HepG2 (cell line): ENCODE measurements around the gene GBA2.

Experiments used
- ERF ChIP-seq: IDR thresholded peaks from 2 replicates; pipeline ENCODE4 v1.6.1; 2018; ENCODE audit warnings: missing biosample characterization, missing genetic modification reagents
- HDAC2 ChIP-seq: sonication (generic); formaldehyde crosslinking; IDR thresholded peaks from 2 replicates; pipeline ENCODE4 v1.4.0; 2020; ENCODE audit warnings: missing genetic modification reagents
- JARID2 ChIP-seq: sonication (generic); formaldehyde crosslinking; IDR thresholded peaks from 2 replicates; pipeline ENCODE4 v1.8.1; 2023; ENCODE audit warnings: missing genetic modification reagents, inconsistent platforms; ENCODE audit not compliant: insufficient replicate concordance
- KDM2A ChIP-seq: sonication (generic); formaldehyde crosslinking; IDR thresholded peaks from 2 replicates; pipeline ENCODE4 v1.4.0; 2020; ENCODE audit warnings: low read depth, missing genetic modification reagents, borderline replicate concordance
- RBAK ChIP-seq: sonication (generic); formaldehyde crosslinking; IDR thresholded peaks from 2 replicates; pipeline ENCODE4 v1.5.1; 2020; ENCODE audit warnings: mild to moderate bottlenecking, missing genetic modification reagents
- TARDBP ChIP-seq: sonication (generic); formaldehyde crosslinking; IDR thresholded peaks from 2 replicates; pipeline ENCODE4 v1.8.0; 2022; ENCODE audit warnings: mild to moderate bottlenecking, missing genetic modification reagents
- ZNF20 ChIP-seq: sonication (generic); formaldehyde crosslinking; IDR thresholded peaks from 2 replicates; pipeline ENCODE4 v1.4.0; 2020; ENCODE audit warnings: mild to moderate bottlenecking, moderate library complexity, missing genetic modification reagents
- ZSCAN25 ChIP-seq: sonication (generic); formaldehyde crosslinking; IDR thresholded peaks from 2 replicates; pipeline ENCODE4 v1.8.0; 2022; ENCODE audit warnings: mild to moderate bottlenecking, missing genetic modification reagents
- TF ChIP-seq, protein P1 (sequence below): sonication (generic); formaldehyde crosslinking; IDR thresholded peaks from 2 replicates; pipeline ENCODE4 v1.4.0; 2020; ENCODE audit warnings: missing genetic modification reagents, mild to moderate bottlenecking, borderline replicate concordance
- TF ChIP-seq, protein P2 (sequence below): sonication (generic); formaldehyde crosslinking; IDR thresholded peaks from 2 replicates; pipeline ENCODE4 v1.5.0; 2020; ENCODE audit warnings: mild to moderate bottlenecking, missing genetic modification reagents, moderate library complexity

DNA sequence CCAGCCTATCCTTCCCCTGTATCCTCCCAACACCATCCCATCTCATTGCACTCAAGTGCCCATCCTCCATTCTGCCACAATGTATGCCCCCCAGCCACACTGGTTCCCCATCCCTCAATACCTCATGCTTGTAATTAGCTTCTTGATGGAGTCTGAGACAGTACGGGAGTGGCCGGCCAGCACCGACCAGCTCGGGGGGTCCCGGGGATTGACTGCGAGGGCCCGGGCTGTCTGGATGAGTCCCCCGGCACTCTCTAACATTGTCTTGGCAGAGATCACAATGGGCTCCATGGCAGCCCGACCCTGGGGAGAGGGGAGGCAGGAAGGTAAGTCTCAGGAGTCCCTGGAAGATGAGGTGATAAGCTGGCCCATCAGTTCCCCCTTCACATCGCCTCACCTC is 42.1 kb downstream of the GBA2 start:
- TF ChIP-seq KDM2A, result no peak
- TF ChIP-seq HDAC2 (CRISPR knock-in tag), result no peak
- no peak for TF ChIP-seq ZSCAN25 (CRISPR knock-in tag)
- TF ChIP-seq ZNF20 (CRISPR knock-in tag), result no peak
- TF ChIP-seq, protein P1, sequence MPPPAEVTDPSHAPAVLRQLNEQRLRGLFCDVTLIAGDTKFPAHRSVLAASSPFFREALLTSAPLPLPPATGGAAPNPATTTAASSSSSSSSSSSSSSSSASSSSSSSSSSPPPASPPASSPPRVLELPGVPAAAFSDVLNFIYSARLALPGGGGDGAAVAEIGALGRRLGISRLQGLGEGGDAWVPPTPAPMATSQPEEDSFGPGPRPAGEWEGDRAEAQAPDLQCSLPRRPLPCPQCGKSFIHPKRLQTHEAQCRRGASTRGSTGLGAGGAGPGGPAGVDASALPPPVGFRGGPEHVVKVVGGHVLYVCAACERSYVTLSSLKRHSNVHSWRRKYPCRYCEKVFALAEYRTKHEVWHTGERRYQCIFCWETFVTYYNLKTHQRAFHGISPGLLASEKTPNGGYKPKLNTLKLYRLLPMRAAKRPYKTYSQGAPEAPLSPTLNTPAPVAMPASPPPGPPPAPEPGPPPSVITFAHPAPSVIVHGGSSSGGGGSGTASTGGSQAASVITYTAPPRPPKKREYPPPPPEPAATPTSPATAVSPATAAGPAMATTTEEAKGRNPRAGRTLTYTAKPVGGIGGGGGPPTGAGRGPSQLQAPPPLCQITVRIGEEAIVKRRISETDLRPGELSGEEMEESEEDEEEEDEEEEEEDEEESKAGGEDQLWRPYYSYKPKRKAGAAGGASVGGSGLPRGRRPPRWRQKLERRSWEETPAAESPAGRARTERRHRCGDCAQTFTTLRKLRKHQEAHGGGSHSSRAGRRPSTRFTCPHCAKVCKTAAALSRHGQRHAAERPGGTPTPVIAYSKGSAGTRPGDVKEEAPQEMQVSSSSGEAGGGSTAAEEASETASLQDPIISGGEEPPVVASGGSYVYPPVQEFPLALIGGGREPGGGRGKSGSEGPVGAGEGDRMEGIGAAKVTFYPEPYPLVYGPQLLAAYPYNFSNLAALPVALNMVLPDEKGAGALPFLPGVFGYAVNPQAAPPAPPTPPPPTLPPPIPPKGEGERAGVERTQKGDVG (CRISPR knock-in tag), result no peak
- no peak for TF ChIP-seq JARID2
- TF ChIP-seq ERF, result no peak
- no peak for TF ChIP-seq TARDBP (CRISPR knock-in tag)
- TF ChIP-seq, protein P2, sequence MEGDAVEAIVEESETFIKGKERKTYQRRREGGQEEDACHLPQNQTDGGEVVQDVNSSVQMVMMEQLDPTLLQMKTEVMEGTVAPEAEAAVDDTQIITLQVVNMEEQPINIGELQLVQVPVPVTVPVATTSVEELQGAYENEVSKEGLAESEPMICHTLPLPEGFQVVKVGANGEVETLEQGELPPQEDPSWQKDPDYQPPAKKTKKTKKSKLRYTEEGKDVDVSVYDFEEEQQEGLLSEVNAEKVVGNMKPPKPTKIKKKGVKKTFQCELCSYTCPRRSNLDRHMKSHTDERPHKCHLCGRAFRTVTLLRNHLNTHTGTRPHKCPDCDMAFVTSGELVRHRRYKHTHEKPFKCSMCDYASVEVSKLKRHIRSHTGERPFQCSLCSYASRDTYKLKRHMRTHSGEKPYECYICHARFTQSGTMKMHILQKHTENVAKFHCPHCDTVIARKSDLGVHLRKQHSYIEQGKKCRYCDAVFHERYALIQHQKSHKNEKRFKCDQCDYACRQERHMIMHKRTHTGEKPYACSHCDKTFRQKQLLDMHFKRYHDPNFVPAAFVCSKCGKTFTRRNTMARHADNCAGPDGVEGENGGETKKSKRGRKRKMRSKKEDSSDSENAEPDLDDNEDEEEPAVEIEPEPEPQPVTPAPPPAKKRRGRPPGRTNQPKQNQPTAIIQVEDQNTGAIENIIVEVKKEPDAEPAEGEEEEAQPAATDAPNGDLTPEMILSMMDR (CRISPR knock-in tag), result no peak
- no peak for TF ChIP-seq RBAK (CRISPR knock-in tag)
